Esophagus squamous epithelium (tissue), 5 donors: ENCODE measurements around the gene BAHD1. TPM values are rescaled to one million over a fixed set of nuclear protein-coding genes. Genes with fewer than 3 reads are reported as not detected.

Source experiments
- DNase-seq: peaks from one replicate; lab custom pipeline; 2025; lab: John Stamatoyannopoulos, UW
- H3K27ac ChIP-seq, 4 donors: fragments of 200-600 bp; sonication (generic); one replicate each; pipeline ENCODE4 v1.5.1; 2016 to 2019; ENCODE audit warnings: mild to moderate bottlenecking in 1 of 4
- H3K27me3 ChIP-seq, 4 donors: fragments of 200-600 bp; sonication (generic); 1 replicate in 3 of 4; 2 replicates in 1 of 4; pipeline versions ENCODE4 v1.5.1 to v1.6.0; 2017 to 2021; ENCODE audit warnings: antibody characterized with exemption in 1 of 4
- H3K36me3 ChIP-seq, 3 donors: fragments of 200-600 bp; sonication (generic); one replicate each; pipeline ENCODE4 v1.5.1; 2016 to 2019
- H3K4me1 ChIP-seq, 3 donors: fragments of 200-600 bp; sonication (generic); one replicate each; pipeline ENCODE4 v1.5.1; 2017 to 2019
- H3K4me3 ChIP-seq, 4 donors: fragments of 200-600 bp; sonication (generic); 1 replicate in 3 of 4; 2 replicates in 1 of 4; pipeline ENCODE4 v1.5.1; 2016 to 2019; ENCODE audit warnings: mild to moderate bottlenecking in 2 of 4, moderate library complexity in 1 of 4
- H3K9me3 ChIP-seq, 3 donors: fragments of 200-600 bp; sonication (generic); one replicate each; pipeline ENCODE4 v1.5.1; 2016 to 2019
- POLR2A ChIP-seq, 4 donors: fragments of 450-650 bp; IDR thresholded peaks; one replicate each; pipeline ENCODE4 v1.6.1; 2017; ENCODE audit warnings: antibody characterized with exemption in 4 of 4, mild to moderate bottlenecking in 4 of 4, moderate library complexity in 3 of 4
- WGBS, 2 donors: methylation state at CpG; one replicate each; pipeline ENCODE4 v1.1.5; 2018; 5-methylcytosine and 5-hydroxymethylcytosine counted together
- intact Hi-C: fragments of 100-400 bp; cut with DNase I; formaldehyde crosslinking; loops from one replicate; pipeline ENCODE4 v1.15.0; 2022
- total RNA-seq, 4 donors: library from RNA; depleted of rRNA; stranded (reverse); fragments of >200 nt; gene quantifications; one replicate each; pipeline ENCODE4 v1.1.0, GENCODE V29; 2016
- TF ChIP-seq, protein P1 (sequence below), 6 experiments: fragments of 450-650 bp in 4 of 6; fragments of 200-600 bp in 2 of 6; sonication (generic) in 2 of 6; IDR thresholded peaks; one replicate each; pipeline ENCODE4 v1.5.1; 2016 to 2019; ENCODE audit warnings: antibody characterized with exemption in 6 of 6, mild to moderate bottlenecking in 4 of 6, moderate library complexity in 4 of 6
- donor health status: DM: yes; HTN: yes; CAD: no.

BAHD1 gene
- total RNA-seq: 10 to 100 TPM in 2 of 4 donors, 1 to 10 TPM in 2; 6.0 to 13.1 (median 9.8) TPM

DNA sequence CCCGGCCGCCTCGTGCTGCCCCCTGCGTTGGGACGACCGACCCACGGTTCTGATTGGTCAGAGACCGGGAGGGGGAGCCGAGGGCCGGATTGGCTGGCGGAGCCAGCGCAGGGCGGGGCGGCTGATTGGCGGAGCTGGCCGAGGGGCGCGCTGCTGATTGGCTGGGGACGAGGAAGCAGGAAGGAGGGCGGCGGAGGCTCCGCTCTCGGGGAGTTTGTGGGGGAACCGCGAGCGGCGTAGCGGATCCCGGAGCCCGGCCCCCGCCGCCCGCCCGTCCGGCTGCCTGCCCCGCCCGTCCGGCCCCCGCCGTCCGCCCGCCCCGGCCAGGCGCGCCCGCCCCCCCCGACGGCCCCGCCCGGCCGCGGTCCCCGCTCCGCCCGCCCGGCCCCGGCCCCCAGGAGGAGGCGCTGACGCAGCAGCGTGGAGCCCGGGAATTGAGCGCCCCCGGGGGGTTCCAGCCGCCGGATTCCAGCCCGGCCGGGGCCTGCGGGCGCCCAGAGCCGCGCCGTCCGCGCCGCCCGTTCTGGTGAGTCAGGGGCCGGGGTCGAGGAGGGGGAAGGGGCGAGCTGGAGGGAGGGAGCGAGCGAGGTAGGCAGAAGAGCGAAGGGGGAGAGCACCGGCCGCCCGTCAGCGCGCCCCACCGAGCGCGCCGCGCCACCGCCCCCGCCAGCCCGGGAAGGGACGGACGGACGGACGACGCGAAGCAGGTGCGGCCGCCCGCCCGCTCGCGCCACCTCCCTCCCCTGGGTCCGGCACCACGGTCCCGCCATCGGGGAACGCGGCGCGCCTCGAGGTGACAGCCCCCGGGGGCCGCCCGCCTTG lies at the start of gene BAHD1:
TSS of gene BAHD1 (plus strand) at position 211 of the 822 bp plus-strand sequence. CDS start 17,512 bp downstream, outside the sequence.
- peak in 1 of 4 donors; percentile 45 for TF ChIP-seq POLR2A (IDR thresholded peaks at IDR 0.05)
- TF ChIP-seq, protein P1, sequence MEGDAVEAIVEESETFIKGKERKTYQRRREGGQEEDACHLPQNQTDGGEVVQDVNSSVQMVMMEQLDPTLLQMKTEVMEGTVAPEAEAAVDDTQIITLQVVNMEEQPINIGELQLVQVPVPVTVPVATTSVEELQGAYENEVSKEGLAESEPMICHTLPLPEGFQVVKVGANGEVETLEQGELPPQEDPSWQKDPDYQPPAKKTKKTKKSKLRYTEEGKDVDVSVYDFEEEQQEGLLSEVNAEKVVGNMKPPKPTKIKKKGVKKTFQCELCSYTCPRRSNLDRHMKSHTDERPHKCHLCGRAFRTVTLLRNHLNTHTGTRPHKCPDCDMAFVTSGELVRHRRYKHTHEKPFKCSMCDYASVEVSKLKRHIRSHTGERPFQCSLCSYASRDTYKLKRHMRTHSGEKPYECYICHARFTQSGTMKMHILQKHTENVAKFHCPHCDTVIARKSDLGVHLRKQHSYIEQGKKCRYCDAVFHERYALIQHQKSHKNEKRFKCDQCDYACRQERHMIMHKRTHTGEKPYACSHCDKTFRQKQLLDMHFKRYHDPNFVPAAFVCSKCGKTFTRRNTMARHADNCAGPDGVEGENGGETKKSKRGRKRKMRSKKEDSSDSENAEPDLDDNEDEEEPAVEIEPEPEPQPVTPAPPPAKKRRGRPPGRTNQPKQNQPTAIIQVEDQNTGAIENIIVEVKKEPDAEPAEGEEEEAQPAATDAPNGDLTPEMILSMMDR (IDR thresholded peaks at IDR 0.05): peak in 2 of 6 experiments; percentile 3 to 4
- WGBS, 2 donors: 0% methylated on average over 9 of the region's 119 CpGs; no CpG with 5 or more reads in 1 of the 2 donors
- H3K27me3 ChIP-seq: peaks cover 0 to 39% (median 5%) of the 10 kb centered on the region in 4 donors
- peak; percentile 75 for DNase-seq
- peak within 1 kb of the TSS; percentile 74 to 96 (median 94) for H3K4me3 ChIP-seq
- H3K27ac ChIP-seq: peak within 1 kb of the TSS; percentile 74 to 88 (median 82)
- intact Hi-C loops: no loop called here
- H3K36me3 ChIP-seq: no peaks in the 10 kb centered on the region
- no peaks in the 10 kb centered on the region for H3K9me3 ChIP-seq
- peaks cover 24 to 88% (median 42%) of the 10 kb centered on the region in 3 donors for H3K4me1 ChIP-seq

DNA sequence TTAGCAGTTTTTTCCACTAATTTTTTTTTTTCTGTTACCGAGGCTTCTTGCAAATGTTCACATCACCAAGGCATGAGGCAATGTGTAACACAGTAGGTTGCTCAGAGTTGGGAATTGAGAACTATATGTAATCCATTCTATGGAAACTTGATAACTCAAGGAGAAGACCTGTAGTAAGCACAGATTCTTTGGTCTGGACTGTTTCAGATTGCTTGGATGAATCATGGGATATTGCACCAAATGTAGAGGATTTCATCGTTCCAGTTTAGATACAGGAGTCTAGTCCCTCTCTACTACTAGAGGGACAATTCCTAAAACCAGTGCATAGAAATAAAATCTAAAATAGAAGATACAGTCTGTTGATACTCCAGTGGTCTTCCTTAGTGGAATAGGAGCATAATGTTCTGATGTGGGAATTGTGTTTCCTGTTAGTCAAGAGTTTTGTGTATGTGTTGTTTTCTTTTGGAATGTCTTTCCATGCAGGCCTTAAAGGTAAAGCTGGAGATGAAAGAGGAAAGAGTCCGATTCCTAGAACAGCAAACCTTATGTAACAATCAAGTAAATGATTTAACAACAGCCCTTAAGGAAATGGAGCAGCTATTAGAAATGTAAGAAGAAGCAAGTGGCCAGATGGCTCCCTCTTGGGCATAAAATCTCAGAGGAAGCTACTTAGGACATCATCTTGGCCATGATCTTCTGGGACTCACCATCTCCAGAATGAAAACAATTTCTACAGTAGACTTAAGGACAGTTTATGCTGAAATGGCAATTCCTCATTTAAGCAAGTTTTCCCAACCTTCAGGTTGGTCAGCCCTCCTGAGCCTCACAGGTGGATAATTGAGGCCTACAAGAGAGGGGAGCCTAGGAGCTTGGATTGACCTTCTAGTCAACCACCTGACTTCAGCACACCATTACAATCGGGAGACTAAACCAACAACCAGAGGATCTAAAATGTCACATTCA lies 47.5 kb upstream of the BAHD1 start:
- Histone ChIP-seq H3K36me3 (peaks cover 0 to 55% (median 7%) of the 10 kb centered on the region in 3 donors), H3K27ac (no peak overlapping the region), H3K27me3 (no peaks in the 10 kb centered on the region), H3K9me3 (no peaks in the 10 kb centered on the region), H3K4me3 (no peak overlapping the region), H3K4me1 (peaks cover 0 to 3% (median 0%) of the 10 kb centered on the region in 3 donors)
- WGBS, 2 donors: 86 to 94% methylated on average over 4 of the region's 4 CpGs
- no peak for DNase-seq
- intact Hi-C loops: no loop called here
- TF ChIP-seq, protein P1 (IDR thresholded peaks at IDR 0.05): no peak
- no peak for TF ChIP-seq POLR2A (IDR thresholded peaks at IDR 0.05)

DNA sequence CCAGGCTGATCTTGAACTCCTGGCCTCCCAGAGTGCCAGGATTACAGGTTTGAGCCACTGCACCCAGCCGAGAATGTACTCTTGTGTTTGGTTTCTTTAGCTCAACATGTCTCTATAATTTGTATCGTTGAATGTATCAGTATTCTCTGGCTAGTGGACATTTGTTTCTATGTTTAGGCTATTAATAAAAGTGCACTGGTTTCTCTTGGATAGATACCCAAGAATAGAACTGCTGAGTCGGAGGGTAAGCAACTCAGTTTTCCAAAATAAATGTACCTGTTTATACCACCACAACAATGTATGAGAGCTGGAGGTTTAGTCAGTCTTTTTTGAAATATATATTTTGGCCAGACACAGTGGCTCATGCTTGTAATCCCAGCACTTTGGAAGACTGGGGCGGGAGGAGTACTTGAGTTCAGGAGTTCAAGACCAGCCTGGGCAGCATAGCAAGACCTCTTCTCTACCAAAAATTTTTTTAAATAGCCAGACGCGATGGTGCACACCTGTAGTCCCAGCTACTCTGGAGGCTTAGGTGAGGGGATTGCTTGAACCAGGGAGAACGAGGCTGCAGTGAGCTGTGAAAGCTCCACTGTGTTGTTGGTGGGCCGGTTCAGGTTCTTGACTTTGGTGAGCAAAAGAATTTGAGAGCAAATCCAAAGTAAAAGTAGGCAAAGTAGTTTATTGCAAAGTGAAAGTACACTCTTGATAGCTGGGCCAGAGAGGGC lies 42.9 kb upstream of the BAHD1 start:
- peaks cover 0 to 5% (median 0%) of the 10 kb centered on the region in 3 donors for H3K4me1 ChIP-seq
- no peak overlapping the region for H3K4me3 ChIP-seq
- TF ChIP-seq POLR2A (IDR thresholded peaks at IDR 0.05): no peak
- TF ChIP-seq, protein P1 (IDR thresholded peaks at IDR 0.05): no peak
- intact Hi-C loops: no loop called here
- DNase-seq: no peak
- no peak overlapping the region for H3K27ac ChIP-seq
- H3K9me3 ChIP-seq: no peaks in the 10 kb centered on the region
- H3K36me3 ChIP-seq: peaks cover 0 to 16% (median 6%) of the 10 kb centered on the region in 3 donors
- no peaks in the 10 kb centered on the region for H3K27me3 ChIP-seq
- WGBS, 2 donors: 89 to 93% methylated on average over 8 of the region's 8 CpGs

DNA sequence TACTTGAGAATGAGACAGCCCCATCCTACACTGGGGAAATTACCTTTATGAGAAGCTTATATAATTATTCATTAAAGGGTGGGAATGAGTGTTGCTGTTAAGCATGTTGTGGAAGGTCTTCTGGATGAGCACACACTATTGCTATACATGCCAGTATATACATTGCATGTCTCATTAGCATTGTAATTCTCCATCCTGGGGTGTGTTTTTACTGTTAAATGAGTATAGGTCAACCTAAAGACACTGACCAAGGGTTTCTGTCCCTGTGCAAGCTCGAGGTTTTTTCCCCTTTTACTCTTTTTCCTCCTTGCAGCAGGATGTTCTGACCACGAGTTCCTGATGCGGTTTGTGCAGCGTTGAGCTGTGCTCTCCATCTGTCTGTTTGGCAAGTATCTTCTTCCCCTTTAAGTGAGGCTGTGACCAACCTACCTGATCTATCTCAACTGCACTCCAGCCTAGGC lies 42.3 kb upstream of the BAHD1 start:
- no peak overlapping the region for H3K4me3 ChIP-seq
- H3K36me3 ChIP-seq: peaks cover 0 to 10% (median under 1%) of the 10 kb centered on the region in 3 donors
- TF ChIP-seq, protein P1 (IDR thresholded peaks at IDR 0.05): no peak
- no peak for TF ChIP-seq POLR2A (IDR thresholded peaks at IDR 0.05)
- H3K4me1 ChIP-seq: peaks cover 0 to 5% (median 0%) of the 10 kb centered on the region in 3 donors
- intact Hi-C loops: no loop called here
- no peak for DNase-seq
- WGBS, 2 donors: 63 to 74% methylated on average over 4 of the region's 4 CpGs
- H3K27me3 ChIP-seq: no peaks in the 10 kb centered on the region
- H3K9me3 ChIP-seq: no peaks in the 10 kb centered on the region
- H3K27ac ChIP-seq: no peak overlapping the region
